Activated gamma-delta T cell treated with Interleukin-2 at 50 U/mL for 16 hours (primary cell): Measurements from ENCODE around the gene PGA4.
"Not testable (repeated sequence)": the region's sequence is repeated elsewhere in the genome, so short reads cannot be mapped to it uniquely, and the experiment has no call there.

Experiments used
- DNase-seq: peaks from one replicate; pipeline ENCODE4 v3.0.0-alpha.2; 2020

Gene PGA4

DNA sequence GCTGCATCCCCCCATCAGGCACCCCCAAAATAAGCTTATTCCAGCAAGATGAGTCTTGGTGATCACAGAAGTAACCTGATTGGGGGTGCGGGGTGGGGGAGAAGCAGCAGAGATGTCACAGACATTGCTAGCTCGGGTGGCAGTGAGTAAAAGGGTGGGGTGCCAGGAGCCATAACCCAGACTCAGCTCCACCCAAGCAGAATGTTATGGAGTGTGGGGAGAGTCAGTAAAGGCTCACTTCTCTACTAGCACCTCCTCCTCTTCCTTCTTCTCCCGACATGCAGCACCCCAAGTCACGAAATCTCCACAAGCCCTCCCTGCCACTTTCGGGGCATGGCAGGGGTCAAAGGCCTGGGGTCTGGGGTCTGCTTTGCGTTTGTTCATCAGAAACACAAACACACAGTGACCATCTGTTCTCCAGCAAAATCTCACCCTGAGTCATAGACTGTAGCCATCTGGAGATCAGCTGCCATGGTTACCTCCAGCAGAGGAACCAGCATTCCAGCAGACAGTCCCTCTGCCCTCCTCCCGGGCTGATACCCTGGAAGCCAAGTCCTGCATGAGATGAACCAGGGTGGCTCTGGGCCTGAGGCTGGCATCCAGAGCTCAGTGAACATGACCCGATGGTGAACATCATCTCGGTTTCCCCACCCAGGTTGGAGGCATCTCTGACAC, 14.4 kb upstream of the PGA4 start:
- not testable (repeated sequence) for DNase-seq

DNA sequence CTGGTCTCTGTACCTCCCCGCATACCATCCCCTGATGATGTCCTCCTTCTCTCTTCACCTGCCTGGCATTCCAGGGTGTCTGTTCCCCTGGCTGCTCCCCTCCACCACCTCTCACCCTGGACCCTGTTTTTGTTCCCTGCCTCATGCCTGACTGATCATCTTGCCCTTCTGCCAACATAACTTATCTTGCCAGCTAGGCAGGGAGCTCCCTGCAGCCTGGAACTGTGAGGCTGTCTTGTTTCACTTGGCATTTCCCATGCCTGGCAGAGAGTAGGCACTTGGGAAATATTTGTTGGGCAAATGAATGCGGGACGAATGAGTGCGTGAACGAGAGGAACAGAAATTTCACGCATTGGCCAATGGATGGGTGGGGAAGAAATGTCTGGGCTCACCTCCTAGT, 11.5 kb upstream of the PGA4 start:
- DNase-seq: not testable (repeated sequence)

DNA sequence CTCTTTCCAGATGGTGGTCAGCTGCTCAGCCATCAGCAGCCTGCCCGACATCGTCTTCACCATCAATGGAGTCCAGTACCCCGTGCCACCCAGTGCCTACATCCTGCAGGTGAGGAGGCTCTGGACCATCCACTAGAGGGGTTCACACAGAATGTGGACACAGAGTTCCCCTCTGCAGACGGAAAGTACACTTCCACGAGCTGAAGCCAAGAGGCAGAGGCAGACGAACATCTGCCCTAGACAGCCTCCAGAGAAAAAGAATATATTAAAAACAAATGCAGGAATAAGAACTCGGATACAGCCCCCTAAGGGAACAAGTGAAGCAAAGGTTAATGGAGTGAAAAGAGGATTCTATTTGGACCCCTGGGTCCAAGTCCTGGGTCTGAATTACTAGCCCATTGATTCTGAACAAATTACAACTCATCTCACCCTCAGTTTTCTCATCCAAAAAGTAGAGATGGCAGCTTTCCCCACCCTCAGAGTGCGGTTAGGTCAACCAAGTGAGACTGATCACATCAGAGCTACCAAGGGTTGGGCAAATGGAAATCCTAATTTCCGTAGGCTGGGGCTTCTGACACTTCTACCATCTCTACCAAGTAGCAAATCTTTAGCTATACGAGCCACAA, 10.7 kb upstream of the PGA4 start:
- not testable (repeated sequence) for DNase-seq

- not testable (repeated sequence) for DNase-seq
Measured at GRCh38 chr11:61212202-61212601, 9.9 kb upstream of the PGA4 start.

DNA sequence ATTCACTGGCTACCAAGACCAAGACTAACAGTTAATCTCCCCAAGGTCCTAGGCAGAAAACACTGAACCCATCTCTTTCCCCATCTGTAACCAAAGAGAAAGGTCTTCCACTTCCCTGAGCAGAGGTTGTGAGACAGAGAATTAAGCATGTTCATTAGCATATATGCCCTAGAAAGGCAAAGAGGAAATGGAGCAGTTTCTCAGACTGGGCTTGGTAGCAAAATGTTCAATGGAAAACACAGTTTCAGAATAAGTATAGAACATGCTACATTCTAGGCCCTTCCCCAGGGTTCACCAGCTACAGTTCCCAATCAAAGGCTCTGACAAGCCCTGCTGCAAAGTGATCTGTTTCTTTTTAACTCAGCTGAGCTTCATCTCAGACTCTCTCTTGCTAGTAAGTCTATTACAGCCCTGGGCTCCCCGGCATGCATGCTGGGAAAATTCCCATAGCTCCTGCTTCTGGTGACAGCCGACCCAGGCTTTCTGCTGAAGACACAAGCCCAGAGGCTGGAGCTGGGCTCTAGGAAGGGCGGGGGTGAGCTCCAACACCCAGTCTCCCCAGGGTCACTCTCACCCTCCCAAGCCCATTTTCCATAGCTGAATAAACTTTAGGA, 8.3 kb upstream of the PGA4 start:
- not testable (repeated sequence) for DNase-seq

- DNase-seq: not testable (repeated sequence)
Measured at GRCh38 chr11:61218306-61218705, 3.8 kb upstream of the PGA4 start.

GRCh38 chr11:61219016-61219415, 3.1 kb upstream of the PGA4 start:
- not testable (repeated sequence) for DNase-seq

DNA sequence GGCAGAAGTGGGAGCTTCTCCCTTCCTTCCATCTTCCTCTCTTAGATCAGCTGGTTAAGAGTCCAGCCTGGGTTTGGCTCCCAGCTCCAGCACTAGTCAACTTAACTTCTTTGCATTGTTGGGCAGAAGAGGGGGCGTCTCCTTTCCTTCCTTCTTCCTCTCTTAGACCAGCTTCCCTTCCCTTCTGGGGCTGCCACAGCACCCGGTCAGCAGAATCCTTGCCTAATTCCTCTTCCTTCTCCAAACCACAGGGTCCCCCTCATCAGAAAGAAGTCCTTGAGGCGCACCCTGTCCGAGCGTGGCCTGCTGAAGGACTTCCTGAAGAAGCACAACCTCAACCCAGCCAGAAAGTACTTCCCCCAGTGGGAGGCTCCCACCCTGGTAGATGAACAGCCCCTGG, 545 bp downstream of the PGA4 start:
- not testable (repeated sequence) for DNase-seq

DNA sequence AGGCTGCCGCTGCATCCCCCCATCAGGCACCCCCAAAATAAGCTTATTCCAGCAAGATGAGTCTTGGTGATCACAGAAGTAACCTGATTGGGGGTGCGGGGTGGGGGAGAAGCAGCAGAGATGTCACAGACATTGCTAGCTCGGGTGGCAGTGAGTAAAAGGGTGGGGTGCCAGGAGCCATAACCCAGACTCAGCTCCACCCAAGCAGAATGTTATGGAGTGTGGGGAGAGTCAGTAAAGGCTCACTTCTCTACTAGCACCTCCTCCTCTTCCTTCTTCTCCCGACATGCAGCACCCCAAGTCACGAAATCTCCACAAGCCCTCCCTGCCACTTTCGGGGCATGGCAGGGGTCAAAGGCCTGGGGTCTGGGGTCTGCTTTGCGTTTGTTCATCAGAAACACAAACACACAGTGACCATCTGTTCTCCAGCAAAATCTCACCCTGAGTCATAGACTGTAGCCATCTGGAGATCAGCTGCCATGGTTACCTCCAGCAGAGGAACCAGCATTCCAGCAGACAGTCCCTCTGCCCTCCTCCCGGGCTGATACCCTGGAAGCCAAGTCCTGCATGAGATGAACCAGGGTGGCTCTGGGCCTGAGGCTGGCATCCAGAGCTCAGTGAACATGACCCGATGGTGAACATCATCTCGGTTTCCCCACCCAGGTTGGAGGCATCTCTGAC, 4.5 kb downstream of the PGA4 start:
- DNase-seq: not testable (repeated sequence)

DNA sequence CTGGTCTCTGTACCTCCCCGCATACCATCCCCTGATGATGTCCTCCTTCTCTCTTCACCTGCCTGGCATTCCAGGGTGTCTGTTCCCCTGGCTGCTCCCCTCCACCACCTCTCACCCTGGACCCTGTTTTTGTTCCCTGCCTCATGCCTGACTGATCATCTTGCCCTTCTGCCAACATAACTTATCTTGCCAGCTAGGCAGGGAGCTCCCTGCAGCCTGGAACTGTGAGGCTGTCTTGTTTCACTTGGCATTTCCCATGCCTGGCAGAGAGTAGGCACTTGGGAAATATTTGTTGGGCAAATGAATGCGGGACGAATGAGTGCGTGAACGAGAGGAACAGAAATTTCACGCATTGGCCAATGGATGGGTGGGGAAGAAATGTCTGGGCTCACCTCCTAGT, 7.3 kb downstream of the PGA4 start:
- not testable (repeated sequence) for DNase-seq

GRCh38 chr11:61231033-61231432, 8.9 kb downstream of the PGA4 start:
- not testable (repeated sequence) for DNase-seq

DNA sequence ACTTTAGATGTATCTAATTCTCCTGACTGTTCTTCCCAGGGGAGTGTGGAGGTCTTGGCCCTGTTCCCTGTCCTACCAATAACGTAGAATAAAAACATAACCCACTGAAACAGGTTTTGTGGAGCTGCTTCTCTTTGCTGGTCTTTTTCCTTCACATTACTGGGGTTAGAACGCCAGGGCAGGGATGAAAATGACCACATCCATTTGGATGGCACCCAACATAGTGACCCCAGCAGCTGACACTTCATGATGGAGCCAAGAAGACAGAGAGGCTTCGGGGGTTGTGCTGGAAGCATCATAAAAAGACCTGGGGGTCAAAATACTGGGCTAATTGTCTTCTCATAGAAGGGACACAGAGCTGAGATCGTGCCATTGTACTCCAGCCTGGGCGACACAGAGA, 9.4 kb downstream of the PGA4 start:
- DNase-seq: not testable (repeated sequence)

DNA sequence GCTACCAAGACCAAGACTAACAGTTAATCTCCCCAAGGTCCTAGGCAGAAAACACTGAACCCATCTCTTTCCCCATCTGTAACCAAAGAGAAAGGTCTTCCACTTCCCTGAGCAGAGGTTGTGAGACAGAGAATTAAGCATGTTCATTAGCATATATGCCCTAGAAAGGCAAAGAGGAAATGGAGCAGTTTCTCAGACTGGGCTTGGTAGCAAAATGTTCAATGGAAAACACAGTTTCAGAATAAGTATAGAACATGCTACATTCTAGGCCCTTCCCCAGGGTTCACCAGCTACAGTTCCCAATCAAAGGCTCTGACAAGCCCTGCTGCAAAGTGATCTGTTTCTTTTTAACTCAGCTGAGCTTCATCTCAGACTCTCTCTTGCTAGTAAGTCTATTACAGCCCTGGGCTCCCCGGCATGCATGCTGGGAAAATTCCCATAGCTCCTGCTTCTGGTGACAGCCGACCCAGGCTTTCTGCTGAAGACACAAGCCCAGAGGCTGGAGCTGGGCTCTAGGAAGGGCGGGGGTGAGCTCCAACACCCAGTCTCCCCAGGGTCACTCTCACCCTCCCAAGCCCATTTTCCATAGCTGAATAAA, 10.5 kb downstream of the PGA4 start:
- not testable (repeated sequence) for DNase-seq

- DNase-seq: not testable (repeated sequence)
Measured at GRCh38 chr11:61237130-61237529, 15.0 kb downstream of the PGA4 start.

DNA sequence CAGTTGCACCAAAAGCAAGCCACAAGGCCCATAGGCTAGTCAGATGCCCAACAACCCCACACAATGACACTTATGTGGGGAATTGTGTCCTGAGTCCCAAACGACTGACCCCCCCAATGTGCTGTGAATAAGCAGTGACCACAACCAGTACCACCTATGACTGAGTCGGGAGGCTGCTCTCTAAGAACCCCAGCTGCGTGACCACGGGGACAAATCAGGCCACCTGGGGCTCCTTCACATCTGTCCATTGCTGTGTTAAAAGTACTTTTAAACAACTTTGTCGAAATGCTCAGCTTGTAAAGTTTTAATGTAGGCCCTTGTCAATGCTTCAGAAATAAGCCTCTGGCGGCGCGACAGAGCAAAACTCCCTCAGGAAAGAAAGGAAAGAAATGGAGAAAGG, 18.1 kb downstream of the PGA4 start:
- DNase-seq: not testable (repeated sequence)

- not testable (repeated sequence) for DNase-seq
Measured at GRCh38 chr11:61240875-61241274, 18.7 kb downstream of the PGA4 start, which contains the start of gene PGA5. TSS of gene PGA5 (plus strand) at chr11:61241175. CDS start at chr11:61241227, 52 bp downstream.

- not testable (repeated sequence) for DNase-seq
Measured at GRCh38 chr11:61241526-61241925, 19.4 kb downstream of the PGA4 start.

DNA sequence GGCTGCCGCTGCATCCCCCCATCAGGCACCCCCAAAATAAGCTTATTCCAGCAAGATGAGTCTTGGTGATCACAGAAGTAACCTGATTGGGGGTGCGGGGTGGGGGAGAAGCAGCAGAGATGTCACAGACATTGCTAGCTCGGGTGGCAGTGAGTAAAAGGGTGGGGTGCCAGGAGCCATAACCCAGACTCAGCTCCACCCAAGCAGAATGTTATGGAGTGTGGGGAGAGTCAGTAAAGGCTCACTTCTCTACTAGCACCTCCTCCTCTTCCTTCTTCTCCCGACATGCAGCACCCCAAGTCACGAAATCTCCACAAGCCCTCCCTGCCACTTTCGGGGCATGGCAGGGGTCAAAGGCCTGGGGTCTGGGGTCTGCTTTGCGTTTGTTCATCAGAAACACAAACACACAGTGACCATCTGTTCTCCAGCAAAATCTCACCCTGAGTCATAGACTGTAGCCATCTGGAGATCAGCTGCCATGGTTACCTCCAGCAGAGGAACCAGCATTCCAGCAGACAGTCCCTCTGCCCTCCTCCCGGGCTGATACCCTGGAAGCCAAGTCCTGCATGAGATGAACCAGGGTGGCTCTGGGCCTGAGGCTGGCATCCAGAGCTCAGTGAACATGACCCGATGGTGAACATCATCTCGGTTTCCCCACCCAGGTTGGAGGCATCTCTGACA, 23.3 kb downstream of the PGA4 start:
- DNase-seq: not testable (repeated sequence)

DNA sequence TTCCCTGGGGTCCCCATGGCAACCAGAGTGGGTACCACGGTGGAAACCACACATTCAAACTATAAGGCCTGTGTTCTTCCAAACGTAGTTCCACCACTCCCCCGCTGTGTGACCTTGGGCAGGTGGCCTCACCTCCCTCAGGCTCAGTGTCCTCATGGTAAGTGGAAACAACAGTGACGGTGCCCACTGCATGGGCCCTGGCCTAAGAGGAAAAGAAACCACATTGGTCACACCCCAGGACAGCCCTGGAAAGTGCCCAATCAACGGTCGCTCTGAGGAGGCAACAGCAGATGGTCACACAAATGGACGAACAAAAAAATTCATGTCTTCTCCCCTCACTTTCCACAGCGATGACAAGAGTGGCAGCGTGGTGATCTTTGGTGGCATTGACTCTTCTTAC, 25.9 kb downstream of the PGA4 start:
- not testable (repeated sequence) for DNase-seq

DNA sequence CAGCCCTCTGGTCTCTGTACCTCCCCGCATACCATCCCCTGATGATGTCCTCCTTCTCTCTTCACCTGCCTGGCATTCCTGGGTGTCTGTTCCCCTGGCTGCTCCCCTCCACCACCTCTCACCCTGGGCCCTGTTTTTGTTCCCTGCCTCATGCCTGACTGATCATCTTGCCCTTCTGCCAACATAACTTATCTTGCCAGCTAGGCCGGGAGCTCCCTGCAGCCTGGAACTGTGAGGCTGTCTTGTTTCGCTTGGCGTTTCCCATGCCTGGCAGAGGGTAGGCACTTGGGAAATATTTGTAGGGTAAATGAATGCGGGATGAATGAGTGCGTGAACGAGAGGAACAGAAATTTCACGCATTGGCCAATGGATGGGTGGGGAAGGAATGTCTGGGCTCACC, 27.1 kb downstream of the PGA4 start:
- not testable (repeated sequence) for DNase-seq

GRCh38 chr11:61250796-61251765, 28.9 kb downstream of the PGA4 start:
- not testable (repeated sequence) for DNase-seq
